Left renal pelvis (tissue), 4 donors: ENCODE results near the gene EDRF1. TPM values are rescaled to one million over a fixed set of nuclear protein-coding genes. Genes with fewer than 3 reads are reported as not detected.
"Not testable (repeated sequence)": the region's sequence is repeated elsewhere in the genome, so short reads cannot be mapped to it uniquely, and the experiment has no call there.

Experiments
- DNase-seq, 4 donors: peaks; one replicate each; pipeline ENCODE4 v3.0.0-alpha.2; 2013; ENCODE audit warnings: low read depth in 4 of 4, low spot score in 3 of 4
- polyA plus RNA-seq, 4 donors: library from polyadenylated mRNA; unstranded; fragments of 120-200 nt; gene quantifications; one replicate each; pipeline ENCODE4 v1.2.1, GENCODE V29; 2013; ENCODE audit not compliant: insufficient read length in 4 of 4

EDRF1 gene, protein sequence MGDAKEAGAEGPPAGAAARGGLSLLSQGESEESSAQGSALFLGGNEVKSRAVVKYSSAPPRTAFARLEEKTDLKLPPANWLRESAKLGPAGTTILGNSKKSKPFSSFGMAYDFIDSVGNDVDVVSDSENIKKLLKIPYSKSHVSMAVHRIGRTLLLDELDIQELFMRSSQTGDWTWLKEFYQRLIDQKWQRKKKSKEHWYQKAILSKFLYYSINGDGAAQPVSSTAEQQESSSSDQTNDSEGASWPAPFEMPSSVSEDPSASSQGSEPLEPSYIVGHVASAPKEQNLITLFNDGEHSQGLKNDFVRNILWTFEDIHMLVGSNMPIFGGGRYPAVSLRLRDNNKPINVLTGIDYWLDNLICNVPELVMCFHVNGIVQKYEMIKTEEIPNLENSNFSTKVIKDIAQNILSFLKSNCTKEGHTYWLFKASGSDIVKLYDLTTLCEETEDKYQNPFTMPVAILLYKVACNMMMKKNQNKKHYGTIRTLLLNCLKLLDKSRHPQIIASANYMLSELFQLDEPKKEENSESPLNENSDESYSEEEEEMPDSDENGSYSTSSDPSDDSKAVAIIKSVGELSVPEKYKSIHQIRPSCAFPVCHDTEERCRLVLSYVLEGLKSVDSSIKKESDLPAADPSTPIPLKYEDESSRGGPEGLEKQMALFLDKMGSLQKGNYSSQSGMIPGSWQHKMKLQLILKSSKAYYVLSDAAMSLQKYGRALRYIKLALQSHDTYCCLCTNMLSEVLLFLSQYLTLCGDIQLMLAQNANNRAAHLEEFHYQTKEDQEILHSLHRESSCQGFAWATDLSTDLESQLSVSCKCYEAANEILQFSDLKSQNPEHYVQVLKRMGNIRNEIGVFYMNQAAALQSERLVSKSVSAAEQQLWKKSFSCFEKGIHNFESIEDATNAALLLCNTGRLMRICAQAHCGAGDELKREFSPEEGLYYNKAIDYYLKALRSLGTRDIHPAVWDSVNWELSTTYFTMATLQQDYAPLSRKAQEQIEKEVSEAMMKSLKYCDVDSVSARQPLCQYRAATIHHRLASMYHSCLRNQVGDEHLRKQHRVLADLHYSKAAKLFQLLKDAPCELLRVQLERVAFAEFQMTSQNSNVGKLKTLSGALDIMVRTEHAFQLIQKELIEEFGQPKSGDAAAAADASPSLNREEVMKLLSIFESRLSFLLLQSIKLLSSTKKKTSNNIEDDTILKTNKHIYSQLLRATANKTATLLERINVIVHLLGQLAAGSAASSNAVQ
- 10 to 100 TPM; 33.8 to 47.7 (median 36.1) TPM for polyA plus RNA-seq

DNA sequence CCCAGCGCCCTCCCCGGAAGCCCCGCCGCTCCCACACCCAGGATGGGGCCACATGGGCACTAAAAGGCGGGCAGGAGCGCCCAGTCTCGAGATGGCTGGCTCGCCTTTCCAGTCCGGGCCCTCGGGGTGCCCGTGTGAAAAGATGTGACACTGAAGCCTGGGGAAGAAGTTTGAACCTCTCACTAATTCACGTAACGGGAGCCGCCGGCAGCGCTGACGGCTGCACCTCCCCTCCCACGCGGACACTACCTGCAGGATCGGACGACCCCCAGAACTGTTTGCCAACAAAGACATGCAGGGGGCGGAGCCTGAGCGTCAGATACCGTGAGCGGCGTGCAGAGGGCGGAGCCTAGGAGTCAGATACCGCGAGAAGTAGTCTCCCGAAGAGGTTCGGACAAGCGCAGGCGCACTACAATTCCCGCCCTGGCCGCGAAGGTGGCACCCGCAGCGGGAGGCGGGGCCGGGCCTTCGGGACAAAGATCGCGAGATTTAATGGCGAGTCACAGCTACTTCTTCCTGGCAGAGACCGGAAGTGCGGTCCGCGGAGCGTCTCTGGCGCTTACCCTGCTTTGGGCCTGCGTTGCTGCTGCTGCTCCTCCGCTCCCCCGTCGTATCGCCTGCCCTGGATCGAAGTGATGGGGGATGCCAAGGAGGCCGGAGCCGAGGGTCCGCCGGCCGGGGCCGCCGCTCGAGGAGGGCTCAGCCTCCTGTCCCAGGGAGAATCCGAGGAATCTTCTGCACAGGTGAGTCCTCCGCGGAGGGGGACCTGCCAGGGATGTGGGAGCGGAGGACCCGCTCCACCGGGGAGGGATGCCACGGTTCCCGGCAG lies at the start of gene EDRF1:
Gene EDRF1 (plus strand): TSS at position 537 of the 829 bp plus-strand sequence. CDS start 99 bp downstream, at position 636.
- peak; percentile 96 to 99 (median 98) for DNase-seq

- DNase-seq, result no peak
Observed at GRCh38 chr10:125672884-125673283, 46.6 kb upstream of the EDRF1 start.

- no peak for DNase-seq
Observed at GRCh38 chr10:125679436-125679835, 40.1 kb upstream of the EDRF1 start.

DNA sequence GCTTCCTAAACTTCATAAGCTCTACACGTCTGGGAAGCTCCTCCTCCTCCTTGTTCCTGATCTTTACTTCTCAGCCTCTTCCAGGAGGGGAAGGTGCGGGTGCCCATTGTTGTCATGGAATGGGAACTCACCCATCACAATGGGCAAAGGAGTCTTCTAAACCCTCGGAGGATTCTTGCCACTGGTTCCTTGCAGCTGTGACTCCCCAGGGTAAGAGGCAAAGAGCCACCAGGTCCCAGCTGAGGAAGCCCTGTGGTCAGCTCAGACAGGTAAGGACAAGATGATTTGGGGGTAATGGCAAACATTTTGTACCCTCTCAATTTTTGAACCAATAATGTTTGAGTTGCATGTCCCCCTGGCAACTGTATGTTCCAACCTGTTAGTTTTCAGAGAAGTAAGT lies 36.4 kb upstream of the EDRF1 start, which contains the start of gene TEX36:
Gene TEX36 (minus strand): TSS at position 101 of the 400 bp plus-strand sequence. CDS start 174 bp downstream, outside the sequence.
- no peak for DNase-seq

- DNase-seq, result no peak
Observed at GRCh38 chr10:125683821-125684220, 35.7 kb upstream of the EDRF1 start.

GRCh38 chr10:125684581-125684980 lies 34.9 kb upstream of the EDRF1 start:
- no peak for DNase-seq

GRCh38 chr10:125687507-125688185 lies 31.9 kb upstream of the EDRF1 start:
- DNase-seq, result no peak

DNA sequence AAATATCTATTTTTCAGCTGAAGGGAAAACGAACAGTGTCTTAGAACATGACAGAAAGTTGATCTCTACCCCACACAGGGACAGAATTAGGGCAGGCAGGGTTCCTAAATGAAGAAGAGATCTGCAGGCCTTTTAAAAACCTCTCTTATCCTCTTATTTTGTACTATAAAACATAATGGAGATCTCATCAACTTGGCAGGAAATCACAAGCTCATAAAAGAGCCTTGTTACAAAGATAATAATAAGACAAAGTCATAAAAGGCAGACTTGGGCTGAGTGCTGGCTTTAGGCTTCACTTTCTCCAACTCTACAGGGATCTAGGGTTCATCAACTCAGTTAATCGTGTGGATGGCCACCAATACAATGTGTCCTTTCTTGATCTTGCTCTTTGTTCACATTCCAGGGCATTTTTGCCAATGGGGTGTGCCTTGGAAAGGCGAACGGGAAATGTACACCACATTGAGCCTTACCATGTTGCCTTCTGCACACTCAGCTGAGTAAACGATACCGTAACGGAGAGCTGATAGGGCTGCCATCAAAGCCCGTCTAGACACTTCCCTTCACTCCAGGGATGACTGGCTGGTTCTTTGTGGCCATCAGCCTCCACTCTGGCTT lies 29.4 kb upstream of the EDRF1 start:
- DNase-seq, result no peak

GRCh38 chr10:125691160-125691981 lies 28.1 kb upstream of the EDRF1 start:
- DNase-seq, result no peak

GRCh38 chr10:125692196-125692595 lies 27.3 kb upstream of the EDRF1 start:
- DNase-seq, result no peak

DNA sequence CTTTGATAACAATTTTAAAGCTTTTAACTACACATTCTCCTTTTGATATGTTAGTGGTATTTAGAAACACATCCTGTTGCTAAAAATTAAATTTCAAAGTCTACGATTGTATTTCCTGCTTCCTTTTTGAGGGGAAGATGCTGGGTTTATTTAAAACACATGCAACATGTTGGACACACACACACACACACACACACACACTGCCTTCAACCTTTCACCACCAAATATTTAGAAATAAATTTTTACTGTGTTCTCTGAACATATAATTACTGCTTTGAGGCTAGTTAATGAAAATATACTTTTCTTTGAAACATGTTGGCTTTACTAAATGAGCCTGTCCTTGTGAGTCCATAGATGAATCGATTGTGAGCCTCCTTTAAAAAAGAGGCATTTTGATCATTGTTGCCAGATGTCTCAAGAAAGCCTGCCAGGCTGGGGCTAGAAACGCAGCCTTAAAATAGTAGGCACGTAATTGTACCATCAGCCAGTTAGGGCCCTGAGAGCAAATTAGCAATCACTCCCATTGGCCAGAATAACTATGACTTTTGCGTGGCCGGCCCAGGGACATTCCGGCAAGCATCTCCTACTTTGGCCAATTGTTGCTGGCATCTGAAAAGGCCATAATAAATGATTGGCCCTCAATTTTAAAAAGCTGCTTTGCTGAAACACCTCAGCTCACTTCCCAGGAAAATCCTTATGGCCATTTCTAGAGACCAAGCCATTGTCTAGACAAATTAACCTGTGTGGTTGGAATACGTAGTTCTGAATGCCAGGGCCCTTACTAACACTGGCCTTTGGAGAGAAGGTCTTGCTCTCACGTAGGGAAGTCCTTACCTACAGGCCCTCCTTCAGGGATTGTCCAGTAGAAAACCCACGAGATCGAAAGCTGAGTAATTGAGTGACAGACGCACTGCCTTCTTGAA lies 26.6 kb upstream of the EDRF1 start:
- no peak for DNase-seq

- no peak for DNase-seq
Observed at GRCh38 chr10:125693524-125693847, 26.0 kb upstream of the EDRF1 start.

- no peak for DNase-seq
Observed at GRCh38 chr10:125694883-125695282, 24.6 kb upstream of the EDRF1 start.

DNA sequence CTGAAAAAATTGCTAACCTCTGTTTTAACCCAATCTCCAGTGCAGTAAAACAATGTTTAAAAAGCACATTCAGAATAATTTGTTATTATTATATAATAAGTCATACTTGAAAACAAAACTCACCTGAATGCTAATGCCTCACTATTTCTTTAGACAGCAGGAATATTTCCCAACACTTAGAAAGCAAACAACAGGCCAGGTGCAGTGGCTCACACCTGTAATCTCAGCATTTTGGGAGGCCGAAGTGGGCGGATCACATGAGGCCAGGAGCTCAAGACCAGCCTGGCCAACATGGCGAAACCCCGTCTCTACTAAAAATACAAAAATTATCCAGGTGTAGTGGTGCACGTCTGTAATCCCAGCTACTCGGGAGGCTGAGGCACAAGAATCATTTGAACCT lies 22.6 kb upstream of the EDRF1 start:
- DNase-seq, result not testable (repeated sequence)

- DNase-seq, result no peak
Observed at GRCh38 chr10:125698481-125698998, 21.0 kb upstream of the EDRF1 start.

DNA sequence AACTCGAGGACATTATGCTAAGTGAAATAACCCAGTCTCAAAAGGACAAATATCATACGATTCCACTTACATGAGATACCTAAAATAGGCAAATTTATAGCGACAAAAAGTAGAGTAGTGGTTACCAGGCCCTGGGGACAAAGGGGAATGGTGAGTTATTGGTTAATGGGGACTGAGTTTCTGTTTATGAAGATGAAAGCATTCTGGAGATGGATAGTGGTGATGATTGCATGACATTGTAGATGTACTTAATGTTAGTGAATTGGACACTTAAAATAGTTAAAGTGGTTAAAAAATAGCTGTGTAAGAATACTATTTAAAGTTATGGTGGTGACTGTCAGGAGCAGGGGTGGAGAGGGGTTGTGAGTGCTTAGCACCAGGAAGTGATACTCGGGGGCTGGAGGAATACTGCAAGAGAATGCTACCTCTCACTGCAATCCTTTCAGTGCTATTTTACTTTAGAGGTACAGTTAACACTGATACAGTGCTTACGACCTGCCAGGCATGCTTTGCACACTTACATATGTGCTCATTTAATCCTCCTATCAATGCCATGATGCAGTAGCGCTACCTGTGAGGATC lies 19.9 kb upstream of the EDRF1 start:
- no peak for DNase-seq
